HepG2 (cell line): ENCODE measurements around the gene TPSB2. TPM values are rescaled to one million over a fixed set of nuclear protein-coding genes. Genes with fewer than 3 reads are reported as not detected.
A peak's percentile ranks its signal among the peaks of the same experiment; 100 is the strongest.
"Not testable (repeated sequence)": the region's sequence is repeated elsewhere in the genome, so short reads cannot be mapped to it uniquely, and the experiment has no call there.

Source experiments
- ATAC-seq: fragments of 200-7000 bp; cut with Tn5 transposase; 3 replicates; pipeline ENCODE4 v1.9.1; 2020; ENCODE audit warnings: mild to moderate bottlenecking, moderate library complexity
- BruUV-seq: library from RNA; stranded (reverse); fragments of 400-500 nt; replicated peaks from 2 replicates; lab custom pipeline; 2021; lab: Mats Ljungman, UMichigan
- CTCF ChIA-PET: fragments of 300-600 bp; formaldehyde crosslinking; extraction: SDS; loops from one replicate; lab custom pipeline; 2021; ENCODE audit warnings: low total read pairs, inconsistent platforms, low intra/inter-chr PET ratio; lab: Yijun Ruan, JAX
- POLR2A ChIA-PET: fragments of 350-600 bp; sonication (Branson Sonifier 250); formaldehyde crosslinking; loops from one replicate; lab custom pipeline; 2020; ENCODE audit warnings: antibody characterized with exemption, inconsistent platforms; lab: Yijun Ruan, JAX
- DNase-seq: peaks from one replicate; pipeline ENCODE4 v3.0.0-alpha.2; 2015; ENCODE audit warnings: low spot score
- FAIRE-seq: peaks from 3 replicates; lab custom pipeline; 2011; peaks lifted over from hg19 to GRCh38; lab: Jason Lieb, UNC
- H2AFZ ChIP-seq: one replicate; pipeline ENCODE4 v1.6.1; 2011; ENCODE audit warnings: low read length, inconsistent platforms
- H3K27ac ChIP-seq: fragments of 300-600 bp; 3 replicates; pipeline ENCODE4 v1.8.0; 2011; ENCODE audit warnings: mixed run types, mild to moderate bottlenecking, mixed read lengths, low read length, inconsistent platforms; ENCODE audit not compliant: insufficient read depth; ENCODE audit errors: extremely low read length
- H3K27me3 ChIP-seq, 2 experiments: fragments of 200-600 bp in 1 of 2; 2 replicates in 1 of 2; 3 replicates in 1 of 2; pipeline versions ENCODE4 v1.6.0 to v1.8.0; 2011; ENCODE audit warnings: low read length in 2 of 2, mild to moderate bottlenecking in 2 of 2, moderate library complexity in 2 of 2, inconsistent platforms in 1 of 2; ENCODE audit not compliant: insufficient read depth in 2 of 2, control insufficient read depth in 1 of 2
- H3K36me3 ChIP-seq, 2 experiments: fragments of 200-600 bp in 1 of 2; replicated peaks in 1 of 2; 2 replicates in 1 of 2; 3 replicates in 1 of 2; pipeline versions ENCODE4 v1.5.1 to v1.8.0; 2011; ENCODE audit warnings: low read length in 2 of 2, inconsistent platforms in 1 of 2; ENCODE audit not compliant: insufficient read depth in 2 of 2, control insufficient read depth in 1 of 2
- H3K4me1 ChIP-seq: 2 replicates; pipeline ENCODE4 v1.5.1; 2012; ENCODE audit warnings: low read length, inconsistent platforms; ENCODE audit not compliant: insufficient read depth
- H3K4me2 ChIP-seq: 2 replicates; pipeline ENCODE4 v1.6.0; 2011; ENCODE audit warnings: low read depth, low read length, inconsistent platforms
- H3K4me3 ChIP-seq, 3 experiments: fragments of 200-600 bp in 1 of 3; sonication (generic), shearing (Covaris generic) in 1 of 3; replicated peaks in 1 of 3; 2 replicates each; pipeline ENCODE4 v1.5.1; 2011 to 2016; ENCODE audit warnings: low read length in 3 of 3, inconsistent platforms in 2 of 3, low read depth in 2 of 3, mild to moderate bottlenecking in 2 of 3, control low read depth in 1 of 3, mixed read lengths in 1 of 3; ENCODE audit not compliant: insufficient read depth in 1 of 3
- H3K79me2 ChIP-seq: one replicate; pipeline ENCODE4 v1.6.1; 2011; ENCODE audit warnings: low read length, inconsistent platforms; ENCODE audit not compliant: insufficient read depth
- H3K9ac ChIP-seq: 2 replicates; pipeline ENCODE4 v1.6.0; 2011; ENCODE audit warnings: mild to moderate bottlenecking, low read depth, low read length, inconsistent platforms; ENCODE audit not compliant: insufficient read depth
- H3K9me3 ChIP-seq: 2 replicates; pipeline ENCODE4 v1.5.1; 2012; ENCODE audit warnings: mild to moderate bottlenecking, low read length
- H4K20me1 ChIP-seq: 2 replicates; pipeline ENCODE4 v1.6.0; 2011; ENCODE audit warnings: inconsistent platforms, mild to moderate bottlenecking, low read length, moderate library complexity; ENCODE audit not compliant: insufficient read depth
- HNRNPL ChIP-seq: fragments of 200-400 bp; formaldehyde crosslinking; IDR thresholded peaks from 2 replicates; pipeline ENCODE4 v1.6.1; 2017; ENCODE audit warnings: mild to moderate bottlenecking, low read depth, low read length
- HNRNPLL ChIP-seq: fragments of 200-400 bp; formaldehyde crosslinking; IDR thresholded peaks from 2 replicates; pipeline ENCODE4 v1.6.1; 2017; ENCODE audit warnings: mild to moderate bottlenecking, low read depth, low read length; ENCODE audit not compliant: poor library complexity, severe bottlenecking
- PAF1 ChIP-seq: IDR thresholded peaks from 2 replicates; pipeline ENCODE4 v1.6.1; 2016; ENCODE audit warnings: missing genetic modification reagents, missing compliant biosample characterization
- ZNF768 ChIP-seq: sonication (generic); formaldehyde crosslinking; IDR thresholded peaks from 2 replicates; pipeline ENCODE4 v1.4.0; 2020; ENCODE audit warnings: missing genetic modification reagents
- WGBS: methylation state at CpG from one replicate; pipeline ENCODE4 v1.1.6; 2017; ENCODE audit warnings: low lambda C conversion rate; 5-methylcytosine and 5-hydroxymethylcytosine counted together
- in situ Hi-C: cut with HindIII; loops from 2 replicates; pipeline ENCODE4 v1.10.0; 2017; ENCODE audit warnings: low pct_unique_long_range_greater_than_20kb; ENCODE audit not compliant: extremely low pct_ligation_motif_present
- intact Hi-C: fragments of 100-400 bp; cut with micrococcal nuclease; formaldehyde crosslinking; loops from one replicate; pipeline ENCODE4 v1.10.0; 2022; ENCODE audit not compliant: unreplicated experiment
- polyA plus RNA-seq, 8 experiments: library from polyadenylated mRNA; depleted of rRNA in 3 of 8; stranded (reverse) in 7 of 8; unstranded in 1 of 8; fragments of >200 nt; fragmentation: Illumina TruSeq in 4 of 8; extraction: Trizol in 4 of 8; gene quantifications; 2 replicates each; pipeline versions ENCODE4 v1.2.1 to v1.2.3, GENCODE V29; 2011 to 2016; ENCODE audit warnings: low read depth in 4 of 8, missing spikeins in 1 of 8, mixed read lengths in 1 of 8; ENCODE audit not compliant: insufficient read depth in 1 of 8
- total RNA-seq, 5 experiments: library from RNA; depleted of rRNA; stranded (reverse); fragments of >200 nt; fragmentation: Illumina TruSeq; extraction: Trizol; gene quantifications; 2 replicates each; pipeline ENCODE4 v1.2.3, GENCODE V29; 2016; ENCODE audit warnings: low read depth in 1 of 5

The TPSB2 gene
- total and polyA plus RNA-seq, 2 of the 13 experiments (the other 11 are each of a cell fraction or from before 2014, with no cell fraction given), result not detected

DNA sequence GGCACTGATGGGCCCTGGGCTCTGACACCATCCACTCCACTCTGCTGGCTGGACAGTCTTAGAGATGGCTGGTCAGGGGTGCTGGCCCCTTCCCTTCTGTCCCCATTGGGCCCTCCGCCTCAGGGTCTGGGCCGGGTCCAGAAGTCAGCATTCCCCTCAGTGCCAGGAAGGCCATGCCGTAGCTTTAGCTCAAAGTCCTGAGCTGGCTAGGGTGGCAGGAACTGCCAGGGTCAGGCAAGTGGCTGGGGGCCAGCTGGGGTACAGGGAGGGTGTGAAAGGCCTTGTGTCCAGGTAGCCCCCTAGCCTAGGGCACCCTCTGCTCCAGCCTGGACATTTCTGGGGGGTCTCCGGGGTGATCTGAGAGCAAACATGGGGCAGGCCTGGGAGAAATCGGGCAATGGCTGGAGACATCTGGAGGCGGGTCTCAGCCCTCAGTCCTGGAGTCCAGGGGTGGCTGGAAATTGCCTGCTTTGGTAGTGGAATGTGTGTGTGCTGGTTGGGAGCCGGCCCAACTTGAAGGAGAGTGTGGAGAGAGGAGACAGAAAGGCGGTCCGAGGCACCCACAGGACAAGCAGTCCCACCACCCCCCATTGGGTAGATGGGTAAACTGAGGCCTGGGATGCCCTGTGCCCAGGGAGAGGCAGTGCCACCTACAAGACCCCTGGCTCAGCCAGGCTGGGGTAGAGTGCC is 37.5 kb downstream of the TPSB2 start:
- peaks cover 2 to 33% of the 10 kb centered on the region in 2 experiments; a peak in 4 of 5 replicates for H3K27me3 ChIP-seq
- intact Hi-C loops (no loop called here), in situ Hi-C loops (no loop called here)
- H3K36me3 ChIP-seq, result no peaks in the 10 kb centered on the region
- no peaks in the 10 kb centered on the region for H3K9me3 ChIP-seq
- ChIA-PET CTCF (no interaction called here), POLR2A (no interaction called here)
- H3K4me2 ChIP-seq, result no peak overlapping the region
- no peak for FAIRE-seq
- peaks cover 36% of the 10 kb centered on the region; the same call in 1 of the 2 replicates for H4K20me1 ChIP-seq
- no peak overlapping the region for H2AFZ ChIP-seq
- no peak overlapping the region for H3K27ac ChIP-seq
- TF ChIP-seq HNRNPL (peak; percentile 68; the same call in 1 of the 2 replicates), HNRNPLL (peak; percentile 4), PAF1 (CRISPR knock-in tag) (no peak)
- ATAC-seq, result no peak; the same call in 2 of the 3 replicates
- no peak overlapping the region for H3K9ac ChIP-seq
- no peak overlapping the region for H3K4me3 ChIP-seq
- H3K4me1 ChIP-seq, result peaks cover 19% of the 10 kb centered on the region
- WGBS, result 10% methylated on average over 6 of the region's 9 CpGs
- BruUV-seq, result no TSS peak
- DNase-seq, result peak; percentile 15
- no peaks in the 10 kb centered on the region for H3K79me2 ChIP-seq

DNA sequence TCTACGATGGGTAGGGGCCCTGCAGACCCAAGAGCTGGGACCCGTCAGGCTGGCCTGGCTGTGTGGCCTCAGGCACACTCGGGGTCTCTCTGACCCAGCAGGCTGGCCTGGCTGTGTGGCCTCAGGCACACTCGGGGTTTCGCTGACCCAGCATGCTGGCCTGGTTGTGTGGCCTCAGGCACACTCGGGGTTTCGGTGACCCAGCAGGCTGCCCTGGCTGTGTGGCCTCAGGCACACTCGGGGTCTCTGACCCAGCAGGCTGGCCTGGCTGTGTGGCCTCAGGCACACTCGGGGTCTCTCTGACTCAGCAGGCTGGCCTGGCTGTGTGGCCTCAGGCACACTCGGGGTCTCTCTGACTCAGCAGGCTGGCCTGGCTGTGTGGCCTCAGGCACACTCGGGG is 39.2 kb downstream of the TPSB2 start:
- peak; percentile 77 for TF ChIP-seq ZNF768 (CRISPR knock-in tag)
- H2AFZ ChIP-seq, H3K4me3 ChIP-seq, H3K9ac ChIP-seq, H3K9me3 ChIP-seq, in situ Hi-C loops, H3K36me3 ChIP-seq, FAIRE-seq, H3K79me2 ChIP-seq, intact Hi-C loops, H3K27ac ChIP-seq, BruUV-seq, H3K4me2 ChIP-seq, DNase-seq, CTCF ChIA-PET, POLR2A ChIA-PET, ATAC-seq: not testable (repeated sequence)
- WGBS, result 11% methylated on average over 3 of the region's 11 CpGs
- H3K27me3 ChIP-seq, result peaks cover 0 to 18% of the 10 kb centered on the region in 2 experiments; a peak in 4 of 5 replicates
- peaks cover 11% of the 10 kb centered on the region for H3K4me1 ChIP-seq
- peaks cover 29% of the 10 kb centered on the region; the same call in 1 of the 2 replicates for H4K20me1 ChIP-seq
